CD4-positive, alpha-beta memory T cell (primary cell): Measurements from ENCODE around the gene ADCY3. TPM values are rescaled to one million over a fixed set of nuclear protein-coding genes. Genes with fewer than 3 reads are reported as not detected.
A peak's percentile ranks its signal among the peaks of the same experiment; 100 is the strongest.

Experiments used
- CTCF ChIA-PET: fragments of 350-600 bp; sonication (Branson Sonifier 250); formaldehyde crosslinking; loops from one replicate; lab custom pipeline; 2021; ENCODE audit warnings: inconsistent platforms; ENCODE audit not compliant: partially characterized antibody; lab: Charles Lee
- POLR2A ChIA-PET: fragments of 350-600 bp; sonication (Branson Sonifier 250); formaldehyde crosslinking; loops from one replicate; lab custom pipeline; 2021; ENCODE audit not compliant: partially characterized antibody; lab: Charles Lee
- DNase-seq, 5 donors: peaks; one replicate each; pipeline versions ENCODE4 v3.0.0 to v3.0.0-alpha.2; 2020 to 2022; ENCODE audit warnings: mixed read lengths in 1 of 5
- H3K27ac ChIP-seq: one replicate; pipeline ENCODE4 v1.7.0; 2013; ENCODE audit warnings: low read depth, low read length
- H3K27me3 ChIP-seq: 2 replicates; pipeline ENCODE4 v1.7.0; 2013; ENCODE audit warnings: mild to moderate bottlenecking, low read length, moderate library complexity; ENCODE audit not compliant: insufficient read depth
- H3K36me3 ChIP-seq: 2 replicates; pipeline ENCODE4 v1.7.0; 2013; ENCODE audit warnings: mild to moderate bottlenecking, low read length, moderate library complexity; ENCODE audit not compliant: insufficient read depth
- H3K4me1 ChIP-seq: 2 replicates; pipeline ENCODE4 v1.7.0; 2013; ENCODE audit warnings: mild to moderate bottlenecking, low read length, moderate library complexity; ENCODE audit not compliant: insufficient read depth
- H3K4me3 ChIP-seq, 2 donors: one replicate each; pipeline ENCODE4 v1.7.0; 2013; ENCODE audit warnings: low read length in 2 of 2, mild to moderate bottlenecking in 1 of 2
- H3K9me3 ChIP-seq, 2 donors: one replicate each; pipeline ENCODE4 v1.7.0; 2013; ENCODE audit warnings: low read length in 2 of 2, control low read depth in 1 of 2; ENCODE audit not compliant: control insufficient read depth in 1 of 2
- H3K27ac Mint-ChIP-seq, 7 donors: one replicate each; pipeline ENCODE4 v1.8.0; 2020 to 2021; ENCODE audit warnings: mixed read lengths in 7 of 7, mild to moderate bottlenecking in 6 of 7, inconsistent platforms in 3 of 7, moderate library complexity in 3 of 7
- H3K27me3 Mint-ChIP-seq, 2 donors: one replicate each; pipeline ENCODE4 v1.8.0; 2020 to 2021; ENCODE audit warnings: mixed read lengths in 2 of 2
- H3K36me3 Mint-ChIP-seq, 2 donors: one replicate each; pipeline ENCODE4 v1.8.0; 2020 to 2021; ENCODE audit warnings: mixed read lengths in 2 of 2, inconsistent platforms in 1 of 2, mild to moderate bottlenecking in 1 of 2
- H3K4me1 Mint-ChIP-seq, 4 donors: one replicate each; pipeline ENCODE4 v1.8.0; 2020 to 2021; ENCODE audit warnings: mixed read lengths in 4 of 4, mild to moderate bottlenecking in 1 of 4
- H3K4me3 Mint-ChIP-seq, 8 donors: one replicate each; pipeline ENCODE4 v1.8.0; 2020 to 2021; ENCODE audit warnings: mixed read lengths in 8 of 8, mild to moderate bottlenecking in 7 of 8, moderate library complexity in 6 of 8, inconsistent platforms in 3 of 8
- H3K9me3 Mint-ChIP-seq, 8 donors: one replicate each; pipeline ENCODE4 v1.8.0; 2020 to 2021; ENCODE audit warnings: mixed read lengths in 8 of 8, mild to moderate bottlenecking in 5 of 8, inconsistent platforms in 3 of 8, moderate library complexity in 1 of 8
- intact Hi-C: fragments of 100-400 bp; cut with micrococcal nuclease; formaldehyde crosslinking; loops from one replicate; pipeline ENCODE4 v1.15.1; 2023
- polyA plus RNA-seq, 2 donors: library from polyadenylated mRNA; unstranded; fragments of 300-500 nt; fragmentation: Illumina TruSeq; gene quantifications; one replicate each; pipeline ENCODE4 v1.2.3, GENCODE V29; 2021
- total RNA-seq, 2 experiments: library from RNA; stranded (reverse); gene quantifications; one replicate each; pipeline ENCODE4 v1.2.3, GENCODE V29; 2021

Gene ADCY3
- total and polyA plus RNA-seq, 4 experiments from 2014 or later, result 9.2 to 15.0 (median 14.8) TPM

GRCh38 chr2:24792542-24792873 lies 127.5 kb downstream of the ADCY3 start:
- H3K4me1 ChIP-seq, result peaks cover 17% of the 10 kb centered on the region
- H3K4me3 ChIP-seq, result peak overlapping the region; percentile 85 to 97
- Mint-ChIP-seq H3K4me1 (peaks cover 8 to 25% (median 17%) of the 10 kb centered on the region in 4 donors), H3K27ac (peak overlapping the region; percentile 98 to 100 (median 99)), H3K4me3 (peak overlapping the region; percentile 94 to 99 (median 96)), H3K9me3 (no peaks in the 10 kb centered on the region), H3K27me3 (no peaks in the 10 kb centered on the region), H3K36me3 (peaks cover 8 to 10% of the 10 kb centered on the region in 2 donors)
- H3K27ac ChIP-seq, result peak overlapping the region; percentile 93
- intact Hi-C loops, result loop anchor here (2.0 to 5.0 kb wide), 4 partner anchors 128 to 716 kb away; partner anchors contain the start of genes ADCY3, ITSN2, NCOA1 and SF3B6
- ChIA-PET CTCF (interaction anchor here (1.0 to 2.0 kb wide), 5 partner anchors 12 to 180 kb away, joined by 3 to 8 read pairs (median 4); no protein-coding TSS in a partner anchor), POLR2A (interaction anchor here (0.7 to 2.0 kb wide), 22 partner anchors 9 to 1553 kb away, joined by 3 to 20 read pairs (median 4); partner anchors contain the start of genes ITSN2, NCOA1, SELENOI and WDCP)
- no peaks in the 10 kb centered on the region for H3K9me3 ChIP-seq
- H3K36me3 ChIP-seq, result no peaks in the 10 kb centered on the region
- no peaks in the 10 kb centered on the region for H3K27me3 ChIP-seq
- DNase-seq, result no peak

- no peaks in the 10 kb centered on the region for H3K36me3 ChIP-seq
- H3K4me1 ChIP-seq, result peaks cover 17% of the 10 kb centered on the region
- ChIA-PET POLR2A (no interaction called here), CTCF (interaction anchor here (0.7 kb wide), 1 partner anchor 829 kb away, joined by 3 read pairs; no protein-coding TSS in a partner anchor)
- DNase-seq, result no peak
- Mint-ChIP-seq H3K9me3 (no peaks in the 10 kb centered on the region), H3K27me3 (peaks cover 0 to 1% of the 10 kb centered on the region in 2 donors), H3K4me1 (peaks cover 7 to 25% (median 17%) of the 10 kb centered on the region in 4 donors), H3K36me3 (peaks cover 8 to 10% of the 10 kb centered on the region in 2 donors), H3K4me3 (peak overlapping the region in 1 of 8 donors; percentile 21), H3K27ac (peak overlapping the region in 1 of 7 donors; percentile 30)
- no peaks in the 10 kb centered on the region for H3K27me3 ChIP-seq
- no peak overlapping the region for H3K27ac ChIP-seq
- intact Hi-C loops, result loop anchor here (5.0 kb wide), 1 partner anchor 429 kb away; the partner anchor contains the start of gene ITSN2
- H3K4me3 ChIP-seq, result no peak overlapping the region
- no peaks in the 10 kb centered on the region for H3K9me3 ChIP-seq
Observed at GRCh38 chr2:24791452-24791851, 128.6 kb downstream of the ADCY3 start.

- CTCF ChIA-PET, result no interaction called here
- Mint-ChIP-seq H3K9me3 (no peaks in the 10 kb centered on the region), H3K4me3 (no peak overlapping the region), H3K27ac (no peak overlapping the region), H3K27me3 (peaks cover 0 to 1% of the 10 kb centered on the region in 2 donors), H3K4me1 (peaks cover 4 to 17% (median 10%) of the 10 kb centered on the region in 4 donors), H3K36me3 (peaks cover 8 to 10% of the 10 kb centered on the region in 2 donors)
- intact Hi-C loops, result no loop called here
- POLR2A ChIA-PET, result no interaction called here
- Histone ChIP-seq H3K4me3 (no peak overlapping the region), H3K4me1 (peaks cover 12% of the 10 kb centered on the region), H3K27me3 (no peaks in the 10 kb centered on the region), H3K9me3 (no peaks in the 10 kb centered on the region), H3K36me3 (no peaks in the 10 kb centered on the region), H3K27ac (no peak overlapping the region)
- no peak for DNase-seq
Observed at GRCh38 chr2:24788816-24789215, 131.2 kb downstream of the ADCY3 start.

GRCh38 chr2:24787532-24787931 lies 132.5 kb downstream of the ADCY3 start:
- H3K27ac ChIP-seq, result no peak overlapping the region
- H3K9me3 ChIP-seq, result no peaks in the 10 kb centered on the region
- Mint-ChIP-seq H3K4me1 (peaks cover 3 to 4% (median 3%) of the 10 kb centered on the region in 4 donors), H3K27ac (peak overlapping the region in 1 of 7 donors; percentile 46), H3K27me3 (peaks cover 0 to 1% of the 10 kb centered on the region in 2 donors), H3K36me3 (peaks cover under 1 to 10% of the 10 kb centered on the region in 2 donors), H3K9me3 (no peaks in the 10 kb centered on the region), H3K4me3 (no peak overlapping the region)
- H3K36me3 ChIP-seq, result no peaks in the 10 kb centered on the region
- H3K4me1 ChIP-seq, result peaks cover 8% of the 10 kb centered on the region
- H3K27me3 ChIP-seq, result no peaks in the 10 kb centered on the region
- ChIA-PET POLR2A (no interaction called here), CTCF (no interaction called here)
- DNase-seq, result no peak
- intact Hi-C loops, result no loop called here
- no peak overlapping the region for H3K4me3 ChIP-seq

GRCh38 chr2:24785671-24786321 lies 134.2 kb downstream of the ADCY3 start:
- Mint-ChIP-seq H3K9me3 (peaks cover 0 to under 1% (median 0%) of the 10 kb centered on the region in 8 donors), H3K4me3 (no peak overlapping the region)
- CTCF ChIA-PET, result no interaction called here

GRCh38 chr2:24783641-24784040 lies 136.4 kb downstream of the ADCY3 start:
- Mint-ChIP-seq H3K27ac (no peak overlapping the region), H3K36me3 (peaks cover 0 to 7% of the 10 kb centered on the region in 2 donors), H3K9me3 (peaks cover 0 to 4% (median 0%) of the 10 kb centered on the region in 8 donors), H3K4me3 (no peak overlapping the region), H3K27me3 (peaks cover 0 to 6% of the 10 kb centered on the region in 2 donors), H3K4me1 (no peaks in the 10 kb centered on the region)
- intact Hi-C loops, result no loop called here
- H3K36me3 ChIP-seq, result no peaks in the 10 kb centered on the region
- no peak for DNase-seq
- H3K9me3 ChIP-seq, result no peaks in the 10 kb centered on the region
- no peak overlapping the region for H3K4me3 ChIP-seq
- H3K4me1 ChIP-seq, result no peaks in the 10 kb centered on the region
- H3K27ac ChIP-seq, result no peak overlapping the region
- ChIA-PET CTCF (no interaction called here), POLR2A (interaction anchor here (1.5 kb wide), 1 partner anchor 9 kb away, joined by 7 read pairs; the partner anchor contains the start of genes CENPO and PTRHD1)
- H3K27me3 ChIP-seq, result no peaks in the 10 kb centered on the region

More at GRCh38 chr2:24785671-24786321, 134.2 kb downstream of the ADCY3 start:
- intact Hi-C loops, result no loop called here
- Histone ChIP-seq H3K27me3 (no peaks in the 10 kb centered on the region), H3K4me3 (no peak overlapping the region), H3K9me3 (no peaks in the 10 kb centered on the region), H3K36me3 (no peaks in the 10 kb centered on the region), H3K27ac (no peak overlapping the region), H3K4me1 (no peaks in the 10 kb centered on the region)
- POLR2A ChIA-PET, result interaction anchor here (0.6 kb wide), 1 partner anchor 211 kb away, joined by 4 read pairs; no protein-coding TSS in a partner anchor
- peaks cover 0 to 13% of the 10 kb centered on the region in 2 donors for H3K36me3 Mint-ChIP-seq
- H3K4me1 Mint-ChIP-seq, result no peaks in the 10 kb centered on the region
- DNase-seq, result no peak
- peaks cover 0 to 4% of the 10 kb centered on the region in 2 donors for H3K27me3 Mint-ChIP-seq
- H3K27ac Mint-ChIP-seq, result no peak overlapping the region

GRCh38 chr2:24779116-24779515 lies 140.9 kb downstream of the ADCY3 start:
- peaks cover 0 to 4% (median 0%) of the 10 kb centered on the region in 8 donors for H3K9me3 Mint-ChIP-seq
- CTCF ChIA-PET, result interaction anchor here (1.0 kb wide), 1 partner anchor 369 kb away, joined by 3 read pairs; no protein-coding TSS in a partner anchor
- H3K9me3 ChIP-seq, result no peaks in the 10 kb centered on the region

More at GRCh38 chr2:24779116-24779515, 140.9 kb downstream of the ADCY3 start:
- intact Hi-C loops, result no loop called here
- Histone ChIP-seq H3K4me1 (no peaks in the 10 kb centered on the region), H3K36me3 (no peaks in the 10 kb centered on the region), H3K4me3 (no peak overlapping the region), H3K27ac (no peak overlapping the region), H3K27me3 (no peaks in the 10 kb centered on the region)
- H3K4me3 Mint-ChIP-seq, result no peak overlapping the region
- H3K27me3 Mint-ChIP-seq, result peaks cover 0 to 4% of the 10 kb centered on the region in 2 donors
- no peak overlapping the region for H3K27ac Mint-ChIP-seq
- H3K4me1 Mint-ChIP-seq, result peaks cover 0 to 2% (median 0%) of the 10 kb centered on the region in 4 donors
- DNase-seq, result no peak
- POLR2A ChIA-PET, result no interaction called here
- H3K36me3 Mint-ChIP-seq, result peaks cover 0 to 7% of the 10 kb centered on the region in 2 donors
